GM12801 (cell line): ENCODE data around the gene KLF9.

ENCODE experiments used
- CTCF ChIP-seq: IDR thresholded peaks from one replicate; pipeline ENCODE4 v1.5.1; 2011; ENCODE audit warnings: control low read depth; ENCODE audit not compliant: insufficient read length; ENCODE audit errors: extremely low read depth

The KLF9 gene

GRCh38 chr9:70402213-70402612 is 12.2 kb downstream of the KLF9 start:
- no peak for TF ChIP-seq CTCF

DNA sequence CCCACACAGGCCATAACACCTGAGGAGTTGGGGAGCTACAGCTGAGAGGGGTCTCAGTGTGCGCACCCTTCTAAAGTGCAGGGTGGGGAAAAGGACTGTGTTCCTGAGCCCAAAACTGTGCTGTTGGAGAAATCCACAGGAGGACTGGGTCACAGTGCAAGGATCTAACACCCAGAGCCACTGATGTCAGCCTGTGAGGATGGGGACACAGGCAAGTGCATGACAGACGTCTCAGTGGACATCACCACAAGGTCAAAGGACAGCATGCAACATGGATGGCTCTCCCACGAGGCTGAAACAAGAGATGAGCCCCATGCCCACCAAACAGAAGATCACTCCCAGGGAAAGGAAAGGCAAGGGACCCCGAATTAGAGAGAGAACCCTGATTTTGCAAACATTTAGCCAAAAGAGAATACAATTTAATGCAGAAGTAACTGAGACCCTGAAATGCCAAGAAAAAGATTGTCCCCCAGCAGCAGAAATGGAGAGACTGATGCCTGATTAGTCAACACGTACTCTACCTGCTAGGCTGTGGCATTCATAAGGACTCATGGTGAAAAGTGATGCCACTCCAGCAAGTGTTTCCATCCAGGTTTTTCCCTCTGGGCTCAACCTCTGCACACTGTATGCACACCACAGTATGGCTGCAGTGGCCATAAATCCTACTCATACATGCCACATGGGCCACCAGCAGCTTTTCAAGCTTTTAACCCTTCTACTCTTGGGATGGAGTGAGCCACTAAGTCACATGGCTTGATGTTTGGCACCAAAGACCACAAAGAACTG is 14.2 kb downstream of the KLF9 start:
- TF ChIP-seq CTCF, result no peak

DNA sequence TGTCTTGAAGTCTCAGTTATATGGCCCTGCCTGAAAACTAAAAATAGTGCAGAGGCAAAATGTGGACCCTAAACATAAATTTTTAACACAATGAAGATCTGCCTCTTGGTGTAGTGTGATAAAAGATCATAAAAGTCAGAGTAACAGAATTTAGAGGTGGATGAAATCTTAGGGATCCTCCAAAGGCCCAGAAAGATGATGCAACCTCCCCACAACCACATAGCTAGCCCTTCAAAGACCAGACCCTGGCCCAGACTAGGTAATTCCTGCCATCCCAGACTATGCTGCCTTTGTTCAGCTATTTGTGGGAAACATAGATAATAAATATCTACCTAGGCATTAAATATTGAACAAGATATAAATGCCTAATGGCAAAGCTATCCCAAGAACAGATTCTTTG is 15.3 kb downstream of the KLF9 start:
- TF ChIP-seq CTCF, result no peak

DNA sequence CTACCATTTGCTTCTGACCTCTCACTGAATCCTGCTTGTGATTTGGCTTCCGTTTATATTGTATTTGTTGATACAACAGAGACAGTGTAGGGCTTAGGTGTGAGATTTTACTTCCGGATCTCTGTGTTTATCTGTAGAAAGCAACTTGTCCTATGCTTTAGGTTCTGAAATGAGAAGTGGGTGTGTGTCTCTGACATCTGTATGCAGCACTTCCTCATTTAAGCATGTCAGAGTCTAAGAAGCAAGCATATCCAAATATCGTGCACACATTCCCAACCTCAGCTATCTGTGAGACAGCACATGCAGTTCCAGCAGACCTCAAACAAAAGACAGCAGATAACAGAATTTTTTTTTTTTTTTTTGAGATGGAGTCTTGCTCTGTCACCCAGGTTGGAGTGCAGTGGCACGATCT is 16.3 kb downstream of the KLF9 start:
- TF ChIP-seq CTCF, result no peak

- TF ChIP-seq CTCF, result no peak
Observed at GRCh38 chr9:70395652-70396051, 18.8 kb downstream of the KLF9 start.

GRCh38 chr9:70392850-70393249 is 21.6 kb downstream of the KLF9 start:
- no peak for TF ChIP-seq CTCF

DNA sequence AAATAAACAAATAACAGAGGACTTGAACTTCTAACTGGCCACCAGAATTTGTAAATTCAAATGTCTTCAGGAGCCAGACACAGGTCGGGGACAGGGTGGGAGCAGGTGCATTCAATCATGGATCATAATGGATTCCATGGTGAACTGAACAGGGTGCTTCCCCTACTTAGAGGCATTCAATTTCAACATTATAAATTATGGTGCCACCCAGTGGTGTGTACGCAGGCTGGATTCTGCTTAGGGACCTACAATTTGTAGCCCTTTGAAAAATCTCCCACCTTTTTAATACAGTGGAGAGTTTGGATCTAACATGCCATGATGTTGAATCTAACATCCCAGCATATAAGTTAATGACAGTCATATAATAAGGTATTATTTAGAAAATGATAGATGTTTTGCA is 22.3 kb downstream of the KLF9 start:
- TF ChIP-seq CTCF, result no peak
